HepG2 (cell line): ENCODE results near the gene TMEM114. TPM values are rescaled to one million over a fixed set of nuclear protein-coding genes. Genes with fewer than 3 reads are reported as not detected.
A peak's percentile ranks its signal among the peaks of the same experiment; 100 is the strongest.

Experiments
- ASH2L ChIP-seq: fragments of 300-600, 200-600 bp; sonication (generic); IDR thresholded peaks from 2 replicates; pipeline ENCODE4 v1.7.0; 2017; ENCODE audit warnings: low read depth, mild to moderate bottlenecking, moderate library complexity, mixed read lengths, low read length; ENCODE audit not compliant: insufficient read length
- CREB1 ChIP-seq, 2 experiments: fragments of 450-650 bp in 1 of 2; IDR thresholded peaks; 2 replicates each; pipeline ENCODE4 v1.6.1; 2016 to 2017; ENCODE audit warnings: control low read depth in 1 of 2, mild to moderate bottlenecking in 1 of 2, missing compliant biosample characterization in 1 of 2, missing genetic modification characterization in 1 of 2
- FOXK2 ChIP-seq: fragments of 450-650 bp; IDR thresholded peaks from 2 replicates; pipeline ENCODE4 v1.6.1; 2016
- FOXO1 ChIP-seq: sonication (generic); formaldehyde crosslinking; IDR thresholded peaks from 2 replicates; pipeline ENCODE4 v1.4.0; 2020; ENCODE audit warnings: missing genetic modification reagents
- JUNB ChIP-seq: sonication (generic); formaldehyde crosslinking; IDR thresholded peaks from 2 replicates; pipeline ENCODE4 v1.8.0; 2022; ENCODE audit warnings: missing genetic modification reagents, mild to moderate bottlenecking, borderline replicate concordance
- LCORL ChIP-seq, 2 experiments: fragments of 450-650 bp in 1 of 2; sonication (generic) in 1 of 2; formaldehyde crosslinking in 1 of 2; IDR thresholded peaks; 2 replicates each; pipeline versions ENCODE4 v1.5.0 to v1.6.1; 2017 to 2020; ENCODE audit warnings: antibody characterized with exemption in 1 of 2, missing genetic modification reagents in 1 of 2
- MAFK ChIP-seq, 2 experiments: IDR thresholded peaks in 1 of 2; conservative IDR thresholded peaks in 1 of 2; 2 replicates each; pipeline ENCODE4 v1.6.1; 2011; ENCODE audit warnings: improper control_type of control experiment in 2 of 2, low read length in 2 of 2
- NBN ChIP-seq: fragments of 450-650 bp; conservative IDR thresholded peaks from 2 replicates; pipeline ENCODE4 v1.6.1; 2017
- NR3C1 ChIP-seq: sonication (generic); formaldehyde crosslinking; IDR thresholded peaks from 2 replicates; pipeline ENCODE4 v1.4.0; 2020; ENCODE audit warnings: missing genetic modification reagents
- PAXIP1 ChIP-seq: sonication (generic); formaldehyde crosslinking; conservative IDR thresholded peaks from 2 replicates; pipeline ENCODE4 v1.4.0; 2020; ENCODE audit warnings: mild to moderate bottlenecking, missing genetic modification reagents, moderate library complexity
- PLSCR1 ChIP-seq: sonication (generic); formaldehyde crosslinking; IDR thresholded peaks from 2 replicates; pipeline ENCODE4 v1.5.0; 2020; ENCODE audit warnings: missing genetic modification reagents, mild to moderate bottlenecking, borderline replicate concordance
- RFX1 ChIP-seq: fragments of 450-650 bp; IDR thresholded peaks from 2 replicates; pipeline ENCODE4 v1.6.1; 2017
- RXRB ChIP-seq: IDR thresholded peaks from 2 replicates; pipeline ENCODE4 v1.6.1; 2016; ENCODE audit warnings: borderline replicate concordance, missing genetic modification reagents, missing compliant biosample characterization
- SALL2 ChIP-seq: sonication (generic); formaldehyde crosslinking; IDR thresholded peaks from 2 replicates; pipeline ENCODE4 v1.8.1; 2023; ENCODE audit warnings: mild to moderate bottlenecking, missing genetic modification reagents, inconsistent platforms
- SAP130 ChIP-seq: IDR thresholded peaks from 2 replicates; pipeline ENCODE4 v1.6.1; 2016; ENCODE audit warnings: low read depth
- SOX13 ChIP-seq, 3 experiments: fragments of 450-650 bp in 1 of 3; sonication (generic) in 1 of 3; formaldehyde crosslinking in 1 of 3; IDR thresholded peaks in 2 of 3; conservative IDR thresholded peaks in 1 of 3; 2 replicates each; pipeline versions ENCODE4 v1.5.0 to v1.6.1; 2016 to 2020; ENCODE audit warnings: antibody characterized with exemption in 1 of 3, mild to moderate bottlenecking in 1 of 3, missing compliant biosample characterization in 1 of 3, missing genetic modification reagents in 1 of 3, moderate library complexity in 1 of 3
- SOX5 ChIP-seq: IDR thresholded peaks from 2 replicates; pipeline ENCODE4 v1.6.1; 2016; ENCODE audit warnings: borderline replicate concordance
- TARDBP ChIP-seq: sonication (generic); formaldehyde crosslinking; IDR thresholded peaks from 2 replicates; pipeline ENCODE4 v1.8.0; 2022; ENCODE audit warnings: mild to moderate bottlenecking, missing genetic modification reagents
- TBL1XR1 ChIP-seq: fragments of 150-350 bp; IDR thresholded peaks from 2 replicates; pipeline ENCODE4 v1.6.1; 2014; ENCODE audit warnings: borderline replicate concordance, low read length; ENCODE audit not compliant: partially characterized antibody
- TEAD3 ChIP-seq: optimal IDR thresholded peaks from 2 replicates; pipeline ENCODE3; 2016; ENCODE audit warnings: borderline replicate concordance
- ZNF264 ChIP-seq: sonication (generic); formaldehyde crosslinking; IDR thresholded peaks from 2 replicates; pipeline ENCODE4 v1.4.0; 2020; ENCODE audit warnings: missing genetic modification reagents
- ZNF337 ChIP-seq: sonication (generic); formaldehyde crosslinking; IDR thresholded peaks from 2 replicates; pipeline ENCODE4 v1.5.1; 2020; ENCODE audit warnings: missing genetic modification reagents, low read depth, mild to moderate bottlenecking, borderline replicate concordance
- ZNF34 ChIP-seq: sonication (generic); formaldehyde crosslinking; IDR thresholded peaks from 2 replicates; pipeline ENCODE4 v1.4.0; 2020; ENCODE audit warnings: mild to moderate bottlenecking, missing genetic modification reagents, borderline replicate concordance
- ZNF7 ChIP-seq: IDR thresholded peaks from 2 replicates; pipeline ENCODE4 v1.6.1; 2016; ENCODE audit warnings: missing biosample characterization, missing genetic modification reagents
- ZNF780A ChIP-seq: sonication (generic); formaldehyde crosslinking; IDR thresholded peaks from 2 replicates; pipeline ENCODE4 v1.8.0; 2022; ENCODE audit warnings: mild to moderate bottlenecking, missing genetic modification reagents, moderate library complexity
- ZSCAN25 ChIP-seq: sonication (generic); formaldehyde crosslinking; IDR thresholded peaks from 2 replicates; pipeline ENCODE4 v1.8.0; 2022; ENCODE audit warnings: mild to moderate bottlenecking, missing genetic modification reagents
- polyA plus RNA-seq, 8 experiments: library from polyadenylated mRNA; depleted of rRNA in 3 of 8; stranded (reverse) in 7 of 8; unstranded in 1 of 8; fragments of >200 nt; fragmentation: Illumina TruSeq in 4 of 8; extraction: Trizol in 4 of 8; gene quantifications; 2 replicates each; pipeline versions ENCODE4 v1.2.1 to v1.2.3, GENCODE V29; 2011 to 2016; ENCODE audit warnings: low read depth in 4 of 8, missing spikeins in 1 of 8, mixed read lengths in 1 of 8; ENCODE audit not compliant: insufficient read depth in 1 of 8
- total RNA-seq, 5 experiments: library from RNA; depleted of rRNA; stranded (reverse); fragments of >200 nt; fragmentation: Illumina TruSeq; extraction: Trizol; gene quantifications; 2 replicates each; pipeline ENCODE4 v1.2.3, GENCODE V29; 2016; ENCODE audit warnings: low read depth in 1 of 5

TMEM114 gene
- total and polyA plus RNA-seq, 2 of the 13 experiments (the other 11 are each of a cell fraction or from before 2014, with no cell fraction given), result not detected

GRCh38 chr16:8571061-8571596, 19.2 kb downstream of the TMEM114 start (continued):
- TF ChIP-seq TBL1XR1 (no peak), PAXIP1 (CRISPR knock-in tag) (peak; percentile 28), SOX13 (IDR thresholded peaks at IDR 0.05) (peak; percentile 85), SOX13 (CRISPR knock-in tag; conservative IDR thresholded peaks at IDR 0.05 in 1 of 2, IDR thresholded peaks at IDR 0.05 in 1 of 2) (peak in 1 of 2 experiments; percentile 96; a peak in 2 of 4 replicates), MAFK (conservative IDR thresholded peaks at IDR 0.05 in 1 of 2, IDR thresholded peaks at IDR 0.05 in 1 of 2; ENCODE audit: low read length in 2 of 2) (peak; percentile 10 to 52; a peak in 2 of 4 replicates), ZSCAN25 (CRISPR knock-in tag) (peak; percentile 57), LCORL (IDR thresholded peaks at IDR 0.05) (no peak), LCORL (CRISPR knock-in tag; IDR thresholded peaks at IDR 0.05) (peak; percentile 27; the same call in 1 of the 2 replicates), TEAD3 (peak; percentile 91), ZNF264 (CRISPR knock-in tag) (no peak), TARDBP (peak; percentile 18; the same call in 1 of the 2 replicates), ZNF7 (no peak), SAP130 (CRISPR knock-in tag) (peak; percentile 84), NR3C1 (CRISPR knock-in tag) (no peak), ZNF337 (CRISPR knock-in tag) (0 out of 2 replicates have a peak, but pooled peaks have one; percentile 27), PLSCR1 (CRISPR knock-in tag) (no peak), ASH2L (peak; percentile 75), FOXK2 (peak; percentile 40; the same call in 1 of the 2 replicates), RXRB (peak; percentile 29; the same call in 1 of the 2 replicates), FOXO1 (CRISPR knock-in tag) (peak; percentile 45; the same call in 1 of the 2 replicates), ZNF34 (CRISPR knock-in tag) (0 out of 2 replicates have a peak, but pooled peaks have one; percentile 13), CREB1 (IDR thresholded peaks at IDR 0.05) (peak; percentile 19; the same call in 1 of the 2 replicates), CREB1 (CRISPR knock-in tag; IDR thresholded peaks at IDR 0.05) (no peak; the same call in 1 of the 2 replicates), NBN (no peak), JUNB (CRISPR knock-in tag) (no peak), SALL2 (CRISPR knock-in tag) (no peak), RFX1 (peak; percentile 65), SOX5 (CRISPR knock-in tag) (peak; percentile 94), ZNF780A (CRISPR knock-in tag) (0 out of 2 replicates have a peak, but pooled peaks have one; percentile 11)
